Fibroblast of skin of right quadriceps (primary cell): ENCODE measurements around the gene UNKL.

Experiments
- DNase-seq: peaks from one replicate; pipeline ENCODE4 v3.0.0-alpha.2; 2013

Gene UNKL

GRCh38 chr16:1349951-1350350, 64.6 kb downstream of the UNKL start:
- no peak for DNase-seq

- DNase-seq, result no peak
Observed at GRCh38 chr16:1349351-1349750, 65.2 kb downstream of the UNKL start.

- DNase-seq, result no peak
Observed at GRCh38 chr16:1348926-1349325, 65.6 kb downstream of the UNKL start.

GRCh38 chr16:1348441-1348840, 66.1 kb downstream of the UNKL start:
- no peak for DNase-seq

GRCh38 chr16:1347962-1348361, 66.5 kb downstream of the UNKL start:
- DNase-seq, result no peak

GRCh38 chr16:1347286-1347855, 67.1 kb downstream of the UNKL start:
- DNase-seq, result no peak

- no peak for DNase-seq
Observed at GRCh38 chr16:1346422-1347285, 67.8 kb downstream of the UNKL start.

GRCh38 chr16:1345651-1346421, 68.7 kb downstream of the UNKL start:
- DNase-seq, result no peak

GRCh38 chr16:1345087-1345486, 69.4 kb downstream of the UNKL start:
- DNase-seq, result no peak

GRCh38 chr16:1344499-1344898, 70.0 kb downstream of the UNKL start:
- DNase-seq, result no peak

- DNase-seq, result no peak
Observed at GRCh38 chr16:1343428-1344242, 70.9 kb downstream of the UNKL start.

GRCh38 chr16:1342526-1343427, 71.7 kb downstream of the UNKL start:
- peak; percentile 70 for DNase-seq

- DNase-seq, result no peak
Observed at GRCh38 chr16:1341495-1342420, 72.7 kb downstream of the UNKL start.

GRCh38 chr16:1340730-1341494, 73.6 kb downstream of the UNKL start:
- DNase-seq, result no peak

GRCh38 chr16:1338855-1339675, 75.4 kb downstream of the UNKL start:
- no peak for DNase-seq

GRCh38 chr16:1338119-1338730, 76.3 kb downstream of the UNKL start:
- no peak for DNase-seq

GRCh38 chr16:1337486-1337885, 77.0 kb downstream of the UNKL start:
- DNase-seq, result no peak

GRCh38 chr16:1336619-1337018, 77.9 kb downstream of the UNKL start:
- DNase-seq, result no peak
